Tibial nerve (tissue), 4 donors: Measurements from ENCODE around the gene CARNS1. TPM values are rescaled to one million over a fixed set of nuclear protein-coding genes. Genes with fewer than 3 reads are reported as not detected.

Experiments
- DNase-seq, 2 donors: peaks; one replicate each; pipeline ENCODE4 v3.0.0-alpha.2; 2019; ENCODE audit warnings: low spot score in 2 of 2
- H3K27ac ChIP-seq, 4 donors: fragments of 200-600 bp; sonication (generic) in 3 of 4; one replicate each; pipeline ENCODE4 v1.5.1; 2017 to 2019; ENCODE audit warnings: mild to moderate bottlenecking in 1 of 4
- H3K27me3 ChIP-seq, 2 donors: fragments of 200-600 bp; sonication (generic) in 1 of 2; one replicate each; pipeline versions ENCODE4 v1.5.1 to v1.6.0; 2017 to 2019
- H3K36me3 ChIP-seq, 3 donors: fragments of 200-600 bp; sonication (generic); one replicate each; pipeline ENCODE4 v1.5.1; 2018 to 2019
- H3K4me1 ChIP-seq, 4 donors: fragments of 200-600 bp; sonication (generic) in 3 of 4; one replicate each; pipeline ENCODE4 v1.5.1; 2017 to 2019
- H3K4me3 ChIP-seq, 4 donors: fragments of 200-600 bp; sonication (generic) in 3 of 4; one replicate each; pipeline ENCODE4 v1.5.1; 2017 to 2019; ENCODE audit warnings: mild to moderate bottlenecking in 1 of 4, moderate library complexity in 1 of 4
- H3K9me3 ChIP-seq, 4 donors: fragments of 200-600 bp; sonication (generic) in 3 of 4; one replicate each; pipeline ENCODE4 v1.5.1; 2017 to 2019
- EP300 ChIP-seq, 2 donors: sonication (generic); formaldehyde crosslinking; IDR thresholded peaks; one replicate each; pipeline ENCODE4 v1.6.1; 2017; ENCODE audit warnings: antibody characterized with exemption in 2 of 2, mild to moderate bottlenecking in 1 of 2
- POLR2A ChIP-seq, 2 donors: fragments of 450-650 bp; IDR thresholded peaks; one replicate each; pipeline ENCODE4 v1.6.1; 2017; ENCODE audit warnings: antibody characterized with exemption in 2 of 2, mild to moderate bottlenecking in 2 of 2, moderate library complexity in 2 of 2
- WGBS, 2 donors: methylation state at CpG; one replicate each; pipeline ENCODE4 v1.1.5; 2018; 5-methylcytosine and 5-hydroxymethylcytosine counted together
- total RNA-seq, 4 donors: library from RNA; depleted of rRNA; stranded (reverse); fragments of >200 nt; gene quantifications; one replicate each; pipeline ENCODE4 v1.1.0, GENCODE V29; 2016
- TF ChIP-seq, protein P1 (sequence below), 5 experiments: fragments of 200-600 bp in 3 of 5; fragments of 450-650 bp in 2 of 5; sonication (generic) in 3 of 5; IDR thresholded peaks; one replicate each; pipeline ENCODE4 v1.5.1; 2016 to 2019; ENCODE audit warnings: antibody characterized with exemption in 5 of 5, mild to moderate bottlenecking in 3 of 5, moderate library complexity in 2 of 5

CARNS1 gene
- total RNA-seq, 4 donors from 2014 or later: 1.8 to 5.9 (median 4.3) TPM

DNA sequence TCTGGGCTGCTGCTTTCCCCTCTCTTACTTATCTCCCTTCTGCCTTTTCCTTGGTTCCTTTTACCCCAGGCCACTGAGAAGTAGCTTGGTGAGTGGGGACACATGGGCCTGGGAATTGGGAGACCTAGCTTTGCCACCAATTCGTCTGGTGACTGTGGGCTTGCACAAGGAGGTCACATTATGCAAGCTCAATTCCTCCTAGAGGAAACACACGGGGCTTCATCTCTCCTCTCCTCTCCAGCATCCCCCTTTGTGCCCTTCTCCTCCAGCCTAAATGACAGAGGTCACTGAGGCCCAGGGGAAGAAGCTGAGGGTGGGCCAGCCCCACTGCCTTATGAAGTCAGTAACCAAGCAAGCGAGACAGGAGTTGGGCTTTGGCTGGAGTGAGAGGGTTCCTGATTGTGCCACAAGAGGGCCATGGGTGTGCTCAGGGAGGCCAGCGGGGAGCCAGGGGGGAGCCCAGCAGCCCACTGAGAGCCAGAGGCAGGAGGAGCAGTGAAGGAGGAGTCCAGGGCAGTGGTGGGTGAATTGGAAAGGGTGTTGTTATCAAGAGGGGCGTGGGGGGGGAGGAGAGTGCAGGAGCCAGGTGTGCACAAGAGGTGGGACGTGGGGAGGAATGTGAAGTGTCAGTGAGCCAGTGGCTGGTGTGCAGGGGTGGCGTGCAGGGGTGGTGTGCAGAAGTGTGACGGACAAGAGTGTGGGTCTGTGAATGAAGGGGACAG lies 44.1 kb upstream of the CARNS1 start:
- no peak for DNase-seq
- Histone ChIP-seq H3K36me3 (no peaks in the 10 kb centered on the region), H3K4me3 (peak overlapping the region in 3 of 4 donors; percentile 46 to 91 (median 85)), H3K9me3 (no peaks in the 10 kb centered on the region), H3K4me1 (peaks cover 0 to 80% (median 61%) of the 10 kb centered on the region in 4 donors), H3K27ac (peak overlapping the region in 3 of 4 donors; percentile 96 to 99 (median 98)), H3K27me3 (no peaks in the 10 kb centered on the region)
- WGBS, 2 donors: 37 to 48% methylated on average over 8 of the region's 8 CpGs
- TF ChIP-seq, protein P1, sequence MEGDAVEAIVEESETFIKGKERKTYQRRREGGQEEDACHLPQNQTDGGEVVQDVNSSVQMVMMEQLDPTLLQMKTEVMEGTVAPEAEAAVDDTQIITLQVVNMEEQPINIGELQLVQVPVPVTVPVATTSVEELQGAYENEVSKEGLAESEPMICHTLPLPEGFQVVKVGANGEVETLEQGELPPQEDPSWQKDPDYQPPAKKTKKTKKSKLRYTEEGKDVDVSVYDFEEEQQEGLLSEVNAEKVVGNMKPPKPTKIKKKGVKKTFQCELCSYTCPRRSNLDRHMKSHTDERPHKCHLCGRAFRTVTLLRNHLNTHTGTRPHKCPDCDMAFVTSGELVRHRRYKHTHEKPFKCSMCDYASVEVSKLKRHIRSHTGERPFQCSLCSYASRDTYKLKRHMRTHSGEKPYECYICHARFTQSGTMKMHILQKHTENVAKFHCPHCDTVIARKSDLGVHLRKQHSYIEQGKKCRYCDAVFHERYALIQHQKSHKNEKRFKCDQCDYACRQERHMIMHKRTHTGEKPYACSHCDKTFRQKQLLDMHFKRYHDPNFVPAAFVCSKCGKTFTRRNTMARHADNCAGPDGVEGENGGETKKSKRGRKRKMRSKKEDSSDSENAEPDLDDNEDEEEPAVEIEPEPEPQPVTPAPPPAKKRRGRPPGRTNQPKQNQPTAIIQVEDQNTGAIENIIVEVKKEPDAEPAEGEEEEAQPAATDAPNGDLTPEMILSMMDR (IDR thresholded peaks at IDR 0.05): peak in 4 of 5 experiments; percentile 44 to 65 (median 58)
- no peak for TF ChIP-seq EP300 (IDR thresholded peaks at IDR 0.05)
- no peak for TF ChIP-seq POLR2A (IDR thresholded peaks at IDR 0.05)

DNA sequence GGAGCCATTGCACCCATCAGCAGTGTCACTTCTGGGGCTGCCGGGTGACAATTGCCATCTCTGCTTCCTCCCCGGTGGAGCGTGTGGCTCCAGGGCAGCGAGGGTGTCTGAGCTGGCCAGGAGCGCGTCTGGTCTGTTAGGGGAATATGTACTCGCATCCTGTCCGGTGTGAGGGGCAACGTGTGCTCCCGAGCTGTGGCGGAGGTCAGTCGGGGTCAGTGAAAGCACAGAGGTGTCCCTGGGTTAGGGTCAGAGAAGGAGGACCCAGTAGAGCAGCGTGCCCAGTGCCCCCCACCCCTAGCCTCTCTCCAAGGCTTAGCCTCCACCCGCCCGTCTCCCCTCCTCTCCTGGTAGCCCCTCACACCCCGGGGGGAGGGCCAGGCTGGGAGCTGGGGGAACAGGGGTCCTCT lies 43.6 kb upstream of the CARNS1 start:
- peaks cover 0 to 74% (median 55%) of the 10 kb centered on the region in 4 donors for H3K4me1 ChIP-seq
- 16 to 17% methylated on average over 15 to 16 of the region's 16 CpGs for WGBS, 2 donors
- H3K9me3 ChIP-seq: no peaks in the 10 kb centered on the region
- no peaks in the 10 kb centered on the region for H3K27me3 ChIP-seq
- TF ChIP-seq, protein P1 (IDR thresholded peaks at IDR 0.05): no peak
- no peak for TF ChIP-seq EP300 (IDR thresholded peaks at IDR 0.05)
- TF ChIP-seq POLR2A (IDR thresholded peaks at IDR 0.05): no peak
- peak overlapping the region; percentile 87 to 99 (median 97) for H3K27ac ChIP-seq
- DNase-seq: no peak
- H3K4me3 ChIP-seq: peak overlapping the region; percentile 46 to 91 (median 76)
- H3K36me3 ChIP-seq: no peaks in the 10 kb centered on the region

DNA sequence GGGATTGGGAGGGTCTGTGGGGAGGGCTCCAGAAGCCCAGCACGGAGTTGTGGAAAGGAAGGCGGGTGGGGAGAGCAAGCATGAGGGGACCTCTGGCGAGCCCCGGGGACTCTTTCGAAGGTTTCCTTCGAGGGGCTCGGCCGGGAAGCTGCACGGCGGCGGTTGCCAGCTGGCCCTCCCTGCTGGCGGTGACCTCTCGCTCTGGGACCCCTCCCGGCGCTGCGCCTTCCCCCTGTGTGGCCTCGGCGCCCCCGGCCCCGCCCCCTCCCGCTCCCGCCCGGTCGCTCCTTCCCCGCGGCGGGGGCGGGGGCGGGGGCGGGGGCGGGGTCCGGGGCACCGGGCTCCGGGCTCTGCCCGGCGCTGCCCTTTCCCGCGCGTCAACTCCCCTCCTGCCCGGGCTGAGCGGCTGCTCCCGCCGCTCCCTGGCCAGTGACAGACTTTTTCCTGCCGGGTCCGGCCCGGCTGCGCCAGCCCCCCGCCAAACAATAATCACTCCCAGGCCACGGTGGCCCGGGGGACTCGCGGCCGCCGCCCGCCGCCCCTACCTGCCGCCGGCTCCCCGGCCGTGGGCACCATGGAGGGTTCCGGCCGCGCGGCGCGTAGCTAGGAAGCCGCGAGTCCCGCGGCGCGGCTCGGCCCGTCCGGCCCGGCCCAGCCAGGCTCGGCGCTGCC lies 43.0 kb upstream of the CARNS1 start:
- DNase-seq: no peak
- TF ChIP-seq, protein P1 (IDR thresholded peaks at IDR 0.05): no peak
- TF ChIP-seq EP300 (IDR thresholded peaks at IDR 0.05): no peak
- peak; percentile 12 to 33 for TF ChIP-seq POLR2A (IDR thresholded peaks at IDR 0.05)
- Histone ChIP-seq H3K36me3 (no peaks in the 10 kb centered on the region), H3K4me1 (peaks cover 0 to 69% (median 50%) of the 10 kb centered on the region in 4 donors), H3K4me3 (peak overlapping the region; percentile 46 to 91 (median 76)), H3K27me3 (no peaks in the 10 kb centered on the region), H3K9me3 (no peaks in the 10 kb centered on the region), H3K27ac (peak overlapping the region; percentile 87 to 99 (median 97))
- WGBS, 2 donors: 2 to 3% methylated on average over 11 to 40 of the region's 78 CpGs

DNA sequence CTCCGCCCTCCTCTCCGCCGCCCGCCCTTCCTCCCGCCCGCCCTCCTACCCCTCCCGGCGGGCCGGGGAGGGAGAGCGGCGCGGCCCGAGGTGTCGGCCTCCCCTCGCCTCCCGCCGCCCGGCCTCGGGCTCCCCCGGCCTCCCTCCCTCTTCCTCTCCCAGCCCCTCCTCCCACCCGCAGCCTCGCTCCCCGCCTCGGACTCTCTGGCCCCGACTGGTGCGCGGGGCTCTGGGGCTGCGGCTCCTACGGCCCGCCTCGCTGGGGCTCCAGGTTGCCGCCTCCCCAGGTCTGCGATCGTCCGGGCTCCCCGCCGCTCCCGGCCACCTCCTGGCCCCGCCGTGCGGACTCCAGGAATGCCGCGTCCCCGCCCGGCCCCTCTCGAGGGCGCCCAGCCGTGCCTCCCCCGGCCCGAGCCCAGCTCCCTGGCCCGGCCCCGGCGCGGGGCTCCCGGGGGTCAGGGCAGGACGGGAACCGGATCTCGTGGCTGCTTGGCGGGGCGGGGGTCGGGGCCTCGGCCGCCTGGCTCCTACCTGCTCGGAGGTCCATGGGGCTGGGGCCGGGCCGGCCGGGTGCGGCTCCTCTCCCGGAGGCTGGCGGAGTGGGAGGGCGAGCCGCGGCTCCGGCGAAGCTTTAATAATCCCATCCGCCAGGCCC lies 42.4 kb upstream of the CARNS1 start, which contains the start of gene CLCF1:
Gene CLCF1 (minus strand): TSS at position 606 of the 655 bp plus-strand sequence. CDS start 59 bp downstream, at position 547.
- peak within 1 kb of the TSS; percentile 46 to 91 (median 76) for H3K4me3 ChIP-seq
- TF ChIP-seq EP300 (IDR thresholded peaks at IDR 0.05) (peak in 1 of 2 donors; percentile 7), POLR2A (IDR thresholded peaks at IDR 0.05) (peak in 1 of 2 donors; percentile 1)
- TF ChIP-seq, protein P1 (IDR thresholded peaks at IDR 0.05): no peak
- peak in 1 of 2 donors; percentile 40 for DNase-seq
- no peaks in the 10 kb centered on the region for H3K36me3 ChIP-seq
- H3K9me3 ChIP-seq: no peaks in the 10 kb centered on the region
- WGBS, 2 donors: 0% methylated on average over 16 to 60 of the region's 76 CpGs
- peak within 1 kb of the TSS; percentile 87 to 99 (median 97) for H3K27ac ChIP-seq
- H3K4me1 ChIP-seq: peaks cover 0 to 62% (median 48%) of the 10 kb centered on the region in 4 donors
- H3K27me3 ChIP-seq: no peaks in the 10 kb centered on the region
